Activated B cell treated with CpG ODN at 0.5 μM for 24 hours (primary cell): ENCODE results near the gene SLC10A2. TPM values are rescaled to one million over a fixed set of nuclear protein-coding genes. Genes with fewer than 3 reads are reported as not detected.

Experiments used
- ATAC-seq: fragments of 200-7000 bp; cut with Tn5 transposase; one replicate; pipeline ENCODE4 v1.10.0; 2021; ENCODE audit warnings: low read depth, mild to moderate bottlenecking, moderate library complexity
- CTCF ChIA-PET: fragments of 350-600 bp; sonication (Branson Sonifier 250); formaldehyde crosslinking; loops from one replicate; lab custom pipeline; 2021; ENCODE audit warnings: antibody characterized with exemption; lab: Charles Lee
- POLR2A ChIA-PET: fragments of 350-600 bp; sonication (Branson Sonifier 250); formaldehyde crosslinking; loops from one replicate; lab custom pipeline; 2021; ENCODE audit warnings: antibody characterized with exemption; lab: Charles Lee
- DNase-seq: peaks from one replicate; pipeline ENCODE4 v3.0.0; 2022
- H3K27ac Mint-ChIP-seq: one replicate; pipeline ENCODE4 v1.8.0; 2020; ENCODE audit warnings: mixed read lengths
- H3K27me3 Mint-ChIP-seq: one replicate; pipeline ENCODE4 v1.8.0; 2021; ENCODE audit warnings: mixed read lengths
- H3K36me3 Mint-ChIP-seq: one replicate; pipeline ENCODE4 v1.8.0; 2021; ENCODE audit warnings: low read depth, mixed read lengths
- H3K4me1 Mint-ChIP-seq: one replicate; pipeline ENCODE4 v1.8.0; 2021; ENCODE audit warnings: mixed read lengths
- H3K4me3 Mint-ChIP-seq: one replicate; pipeline ENCODE4 v1.8.0; 2020; ENCODE audit warnings: mild to moderate bottlenecking, mixed read lengths
- H3K9me3 Mint-ChIP-seq: one replicate; pipeline ENCODE4 v1.8.0; 2020; ENCODE audit warnings: mixed read lengths
- CTCF ChIP-seq: fragments of 200-600 bp; IDR thresholded peaks from one replicate; pipeline ENCODE4 v1.8.0; 2022; ENCODE audit warnings: antibody characterized with exemption, mild to moderate bottlenecking
- intact Hi-C: fragments of 100-400 bp; cut with micrococcal nuclease; formaldehyde crosslinking; loops from one replicate; pipeline ENCODE4 v1.15.1; 2024
- total RNA-seq: library from RNA; stranded (reverse); gene quantifications from 2 replicates; pipeline ENCODE4 v1.2.3, GENCODE V29; 2022

SLC10A2 gene
- total RNA-seq, 1 donor from 2014 or later = not detected

GRCh38 chr13:103066781-103067345, 646 bp upstream of the SLC10A2 start:
- ChIA-PET CTCF (no interaction called here), POLR2A (no interaction called here)

GRCh38 chr13:103063376-103063775, 2.8 kb downstream of the SLC10A2 start:
- ChIA-PET CTCF (no interaction called here), POLR2A (no interaction called here)
- Mint-ChIP-seq H3K36me3 (no peaks in the 10 kb centered on the region), H3K27ac (no peak overlapping the region), H3K27me3 (no peaks in the 10 kb centered on the region), H3K9me3 (peaks cover 7% of the 10 kb centered on the region), H3K4me1 (peaks cover 10% of the 10 kb centered on the region), H3K4me3 (no peak overlapping the region)
- TF ChIP-seq CTCF = no peak
- ATAC-seq (no peak), DNase-seq (no peak)
- intact Hi-C loops = no loop called here

More at GRCh38 chr13:103066781-103067345, 646 bp upstream of the SLC10A2 start:
- no peak for DNase-seq
- Mint-ChIP-seq H3K27me3 (no peaks in the 10 kb centered on the region), H3K36me3 (no peaks in the 10 kb centered on the region), H3K4me3 (no peak overlapping the region), H3K27ac (no peak overlapping the region), H3K9me3 (no peaks in the 10 kb centered on the region), H3K4me1 (peaks cover 12% of the 10 kb centered on the region)
- no peak for TF ChIP-seq CTCF
- intact Hi-C loops = no loop called here
- ATAC-seq = no peak

- ATAC-seq = no peak
- Mint-ChIP-seq H3K27ac (no peak overlapping the region), H3K9me3 (peaks cover 7% of the 10 kb centered on the region), H3K36me3 (no peaks in the 10 kb centered on the region), H3K4me1 (no peaks in the 10 kb centered on the region), H3K27me3 (no peaks in the 10 kb centered on the region), H3K4me3 (no peak overlapping the region)
- TF ChIP-seq CTCF = no peak
- ChIA-PET POLR2A (no interaction called here), CTCF (no interaction called here)
- intact Hi-C loops = no loop called here
- no peak for DNase-seq
Measured at GRCh38 chr13:103062079-103062478, 4.1 kb downstream of the SLC10A2 start.

- ChIA-PET POLR2A (no interaction called here), CTCF (no interaction called here)
- DNase-seq = no peak
- H3K4me3 Mint-ChIP-seq = no peak overlapping the region
- no peaks in the 10 kb centered on the region for H3K4me1 Mint-ChIP-seq
- H3K9me3 Mint-ChIP-seq = peaks cover 21% of the 10 kb centered on the region
- TF ChIP-seq CTCF = no peak
- ATAC-seq = no peak
- intact Hi-C loops = no loop called here
- no peak overlapping the region for H3K27ac Mint-ChIP-seq
- H3K36me3 Mint-ChIP-seq = no peaks in the 10 kb centered on the region
- no peaks in the 10 kb centered on the region for H3K27me3 Mint-ChIP-seq
Measured at GRCh38 chr13:103056008-103056407, 10.2 kb downstream of the SLC10A2 start.

GRCh38 chr13:103055166-103055565, 11.1 kb downstream of the SLC10A2 start:
- ChIA-PET POLR2A (no interaction called here), CTCF (no interaction called here)
- TF ChIP-seq CTCF = no peak
- DNase-seq (no peak), ATAC-seq (no peak)
- Mint-ChIP-seq H3K27ac (no peak overlapping the region), H3K27me3 (no peaks in the 10 kb centered on the region), H3K4me3 (no peak overlapping the region), H3K9me3 (peaks cover 21% of the 10 kb centered on the region), H3K36me3 (no peaks in the 10 kb centered on the region), H3K4me1 (no peaks in the 10 kb centered on the region)
- intact Hi-C loops = no loop called here
